Neural cell (in vitro differentiated cells): ENCODE results near the gene MYO3B.

Experiments used
- CTCF ChIP-seq: fragments of 450-650 bp; IDR thresholded peaks from 2 replicates; pipeline ENCODE4 v1.5.1; 2014; ENCODE audit warnings: antibody characterized with exemption, mild to moderate bottlenecking, moderate library complexity; ENCODE audit not compliant: poor library complexity, severe bottlenecking
- EP300 ChIP-seq: fragments of 450-650 bp; conservative IDR thresholded peaks from 2 replicates; pipeline ENCODE4 v1.6.1; 2014; ENCODE audit warnings: antibody characterized with exemption, mild to moderate bottlenecking, moderate library complexity; ENCODE audit not compliant: poor library complexity, severe bottlenecking
- EZH2 ChIP-seq: fragments of 200-600, 300-800 bp; shearing (Covaris generic), sonication (generic); IDR thresholded peaks from 2 replicates; pipeline ENCODE4 v1.6.1; 2014; ENCODE audit warnings: antibody characterized with exemption, low read length, borderline replicate concordance, mild to moderate bottlenecking; ENCODE audit not compliant: insufficient read depth, poor library complexity, severe bottlenecking
- TAF1 ChIP-seq: IDR thresholded peaks from 2 replicates; pipeline ENCODE4 v1.6.1; 2012; ENCODE audit warnings: low read depth

DNA sequence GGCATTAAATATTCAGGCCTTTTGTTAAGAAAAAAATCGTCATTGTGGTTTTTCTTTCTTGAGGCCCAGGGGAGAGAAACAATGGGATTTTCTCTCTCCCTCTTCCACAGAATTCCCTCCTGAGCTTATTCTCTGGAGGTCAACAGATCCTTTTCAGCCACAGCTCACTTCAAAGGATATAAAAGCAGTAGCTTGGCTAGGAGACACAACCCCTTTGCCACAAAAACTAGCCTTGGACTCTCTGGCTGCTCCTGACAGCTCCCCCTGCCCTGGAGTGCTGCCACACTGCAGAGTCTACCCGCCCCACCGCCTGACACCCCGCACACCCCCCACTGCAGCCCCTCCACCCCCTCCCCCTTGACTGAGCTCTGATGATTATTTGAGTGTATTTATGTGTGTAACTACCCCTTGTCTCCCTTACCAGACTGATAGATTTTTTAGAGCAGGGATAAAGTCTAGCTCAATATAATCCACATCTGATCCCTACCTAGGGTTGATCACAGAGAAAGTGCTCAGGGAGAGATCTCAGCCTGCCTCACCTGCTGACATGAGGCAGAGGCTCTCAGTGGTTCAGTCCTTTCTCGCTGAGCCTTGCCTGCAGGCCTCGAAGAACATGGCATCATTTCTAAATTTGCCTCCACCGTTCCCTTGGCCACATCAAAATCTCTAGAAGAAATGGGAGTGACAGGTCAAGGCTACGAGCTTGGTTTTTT is 405.0 kb downstream of the MYO3B start:
- TF ChIP-seq CTCF (no peak), TAF1 (no peak), EZH2 (no peak), EP300 (no peak)
